VCaP (cell line): ENCODE results near the gene TRIO.

ENCODE experiments used
- H3K27ac ChIP-seq: fragments of 450-650 bp; 2 replicates; pipeline ENCODE4 v1.5.1; 2017
- CTCF ChIP-seq: fragments of 450-650 bp; conservative IDR thresholded peaks from 2 replicates; pipeline ENCODE4 v1.5.1; 2017; ENCODE audit warnings: mild to moderate bottlenecking, moderate library complexity

The TRIO gene

DNA sequence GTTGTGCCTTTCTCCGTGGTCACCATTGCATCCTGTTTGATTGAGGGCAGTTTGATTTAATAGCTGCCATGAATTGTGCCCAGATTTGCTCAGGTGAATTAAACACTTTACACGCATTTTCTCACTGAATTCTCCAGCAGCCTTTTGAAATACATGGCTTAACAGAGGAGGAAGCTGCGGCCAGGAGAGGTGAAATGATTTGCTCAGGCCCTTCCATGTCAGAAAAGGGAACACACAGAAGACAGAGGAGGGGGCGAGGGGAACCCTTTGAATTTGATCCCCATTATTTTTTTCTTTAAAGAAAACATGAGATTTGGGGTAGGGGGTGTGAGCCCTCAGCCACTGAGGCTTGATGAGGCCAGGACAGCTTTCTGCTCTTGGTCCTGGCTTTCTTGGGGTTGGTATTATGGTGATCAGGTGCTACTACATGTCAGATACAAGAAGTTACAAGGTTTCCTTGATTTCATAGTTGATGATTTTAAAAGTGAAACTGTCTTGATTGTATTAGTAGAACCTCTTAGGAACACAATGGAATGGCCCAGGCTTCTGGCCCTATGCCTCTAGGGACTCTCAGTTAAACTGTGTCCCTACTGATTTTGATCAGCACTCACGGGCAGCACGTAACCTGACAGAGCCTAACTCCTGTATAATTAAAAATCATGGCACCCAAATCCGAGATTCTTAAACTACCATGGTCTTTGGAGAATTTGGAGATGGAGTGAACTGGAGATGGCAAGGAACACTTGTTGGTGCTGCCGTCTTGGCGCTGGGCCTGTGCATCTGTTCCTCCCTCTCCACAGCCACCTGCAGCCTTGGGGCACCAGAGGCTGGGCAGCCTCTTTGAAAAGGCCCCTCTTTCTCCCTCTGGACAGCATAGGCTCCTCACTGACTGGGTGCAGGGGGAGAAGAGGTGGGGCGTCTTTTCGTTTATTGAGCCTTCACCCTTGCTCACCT lies 107.9 kb downstream of the TRIO start:
- TF ChIP-seq CTCF: no peak
- H3K27ac ChIP-seq: peak overlapping the region; percentile 44

DNA sequence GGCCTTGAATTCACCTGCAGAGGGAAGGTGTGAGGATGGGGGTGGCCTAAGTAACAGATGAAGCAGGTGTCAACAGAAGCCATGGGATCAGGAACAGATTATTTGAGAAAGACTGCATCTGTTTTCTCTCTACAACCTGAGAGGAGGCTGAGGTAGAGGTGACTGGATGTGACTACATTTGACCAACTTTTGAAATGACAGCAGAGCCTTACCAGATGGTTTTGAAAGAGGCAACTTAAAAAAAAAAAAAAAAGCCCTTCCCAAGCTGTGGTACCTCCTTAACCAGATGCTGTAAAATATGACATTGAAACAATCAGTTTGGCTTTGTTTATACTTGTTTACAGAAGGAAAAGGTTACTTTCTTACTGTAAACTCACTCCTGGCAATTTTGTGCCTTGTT lies 108.6 kb downstream of the TRIO start:
- TF ChIP-seq CTCF: no peak
- H3K27ac ChIP-seq: peak overlapping the region; percentile 44

DNA sequence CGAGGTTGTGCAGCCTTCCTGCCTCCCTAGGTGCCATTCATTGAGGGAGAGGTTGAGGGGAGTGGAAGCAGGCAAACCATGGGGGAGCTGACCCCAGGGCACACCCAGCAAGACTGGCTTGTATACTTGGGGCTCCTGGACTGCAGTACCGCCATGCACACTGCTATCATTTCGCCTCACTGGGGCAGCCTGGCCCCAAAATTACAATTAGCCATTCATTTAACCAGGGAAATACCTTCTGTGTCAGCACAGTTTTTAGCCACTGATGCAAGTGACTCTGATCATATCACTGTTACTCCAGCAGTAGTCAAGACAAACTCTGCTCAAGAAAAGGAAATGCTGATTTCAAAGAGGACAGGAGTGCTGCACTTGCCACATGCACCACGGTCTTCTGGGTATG lies 109.7 kb downstream of the TRIO start:
- H3K27ac ChIP-seq: peak overlapping the region; percentile 44
- TF ChIP-seq CTCF: no peak

DNA sequence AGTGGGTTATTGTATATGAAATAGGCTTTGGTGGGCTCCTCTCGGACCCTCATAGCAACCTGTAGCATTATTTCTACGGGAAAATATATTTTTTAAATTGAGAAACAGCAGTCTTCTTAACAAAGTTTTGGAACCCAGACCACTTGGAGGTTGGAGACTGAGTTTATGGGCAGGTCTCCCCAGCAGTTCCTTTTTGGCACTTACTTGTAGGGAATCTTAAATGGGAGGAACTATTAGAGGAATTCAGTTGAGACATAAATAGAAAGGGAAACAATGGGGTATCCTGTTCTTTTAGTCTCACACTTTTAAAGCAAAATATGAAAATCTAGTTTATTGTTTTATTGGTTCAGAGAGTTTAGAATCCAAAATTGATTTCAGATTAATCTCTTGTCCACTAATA lies 111.5 kb downstream of the TRIO start:
- TF ChIP-seq CTCF: no peak
- H3K27ac ChIP-seq: no peak overlapping the region

DNA sequence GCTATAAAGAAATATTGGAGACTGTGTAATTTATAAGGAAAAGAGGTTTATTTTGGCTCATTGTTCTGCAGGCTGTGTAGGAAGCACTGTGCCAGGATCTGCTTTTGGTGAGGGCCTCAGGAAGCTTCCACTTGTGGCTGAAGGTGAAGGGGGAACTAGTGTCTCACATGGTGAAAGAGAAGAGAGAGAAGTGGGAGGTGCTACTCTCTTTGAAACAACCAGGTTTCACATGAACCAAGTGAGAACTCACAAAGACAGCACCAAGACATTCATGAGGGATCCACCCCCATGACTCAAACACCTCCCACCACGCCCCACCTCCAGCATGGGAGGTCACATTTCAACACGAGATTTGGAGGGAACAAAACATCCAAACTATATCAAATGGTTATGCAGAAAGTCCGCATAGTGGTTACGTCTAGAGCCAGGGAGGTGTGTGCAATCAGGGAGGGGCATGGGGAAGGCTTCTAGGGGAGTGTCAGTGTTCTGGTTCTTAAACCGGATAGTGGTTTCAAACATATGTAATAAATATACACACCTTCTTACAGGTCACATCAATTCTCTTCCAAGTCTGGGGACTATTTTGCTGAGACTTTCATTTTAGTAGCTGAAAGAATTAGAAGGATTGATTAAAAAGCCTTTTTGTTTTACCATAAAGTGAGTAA lies 113.0 kb downstream of the TRIO start:
- TF ChIP-seq CTCF: no peak
- H3K27ac ChIP-seq: peak overlapping the region; percentile 77

GRCh38 chr5:14256756-14257393 lies 113.7 kb downstream of the TRIO start:
- H3K27ac ChIP-seq: peak overlapping the region; percentile 77
- TF ChIP-seq CTCF: no peak

DNA sequence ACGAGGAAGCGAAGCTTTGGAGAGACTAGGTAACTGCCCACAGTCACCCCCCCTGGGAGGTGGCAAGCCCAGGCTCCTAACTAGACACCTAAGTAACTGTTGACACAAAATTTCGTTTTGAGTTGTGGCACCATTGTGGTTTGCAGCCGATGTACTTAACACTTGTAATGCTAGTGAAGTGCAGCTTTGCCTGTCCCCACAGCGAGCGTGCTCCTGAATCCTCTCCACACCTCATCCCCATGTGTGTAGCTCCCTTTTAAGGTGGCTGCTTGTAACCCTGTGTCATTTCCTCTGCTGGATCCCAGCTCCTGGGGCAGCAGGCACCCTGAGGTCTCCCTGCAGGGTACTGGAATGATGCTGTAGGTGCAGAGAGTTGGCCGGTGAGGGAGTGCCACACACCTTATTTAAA lies 114.9 kb downstream of the TRIO start:
- peak overlapping the region; percentile 77 for H3K27ac ChIP-seq
- no peak for TF ChIP-seq CTCF
